NB4 (cell line): ENCODE measurements around the gene GLI3.
A peak's percentile ranks its signal among the peaks of the same experiment; 100 is the strongest.

Experiments
- DNase-seq: peaks from one replicate; pipeline ENCODE4 v3.0.0; 2010; ENCODE audit warnings: low read depth
- H3K4me3 ChIP-seq: one replicate; pipeline ENCODE4 v1.5.1; 2011; ENCODE audit warnings: mild to moderate bottlenecking, low read depth, low read length, moderate library complexity
- CTCF ChIP-seq: IDR thresholded peaks from one replicate; pipeline ENCODE4 v1.5.1; 2012; ENCODE audit warnings: low read depth, low read length
- MAX ChIP-seq: IDR thresholded peaks from 2 replicates; pipeline ENCODE4 v1.6.1; 2011; ENCODE audit warnings: low read depth, low read length
- MYC ChIP-seq: IDR thresholded peaks from 2 replicates; pipeline ENCODE4 v1.6.1; 2011; ENCODE audit warnings: low read depth, low read length
- POLR2A ChIP-seq: IDR thresholded peaks from 2 replicates; pipeline ENCODE4 v1.6.1; 2011; ENCODE audit warnings: mild to moderate bottlenecking; ENCODE audit not compliant: insufficient read length; ENCODE audit errors: extremely low read depth

GLI3 gene

GRCh38 chr7:42025635-42026375 lies 211.2 kb downstream of the GLI3 start:
- H3K4me3 ChIP-seq, result no peak overlapping the region
- peak; percentile 6 for DNase-seq
- TF ChIP-seq MAX, result no peak
- no peak for TF ChIP-seq MYC
- TF ChIP-seq POLR2A, result no peak
- no peak for TF ChIP-seq CTCF

GRCh38 chr7:42024537-42024936 lies 212.5 kb downstream of the GLI3 start:
- TF ChIP-seq POLR2A (no peak), CTCF (no peak), MYC (no peak), MAX (no peak)
- DNase-seq, result no peak
- H3K4me3 ChIP-seq, result no peak overlapping the region

- no peak for DNase-seq
Observed at GRCh38 chr7:42023262-42023661, 213.7 kb downstream of the GLI3 start.

GRCh38 chr7:42022791-42023190 lies 214.2 kb downstream of the GLI3 start:
- TF ChIP-seq MYC (no peak), MAX (no peak), CTCF (no peak), POLR2A (no peak)
- DNase-seq, result no peak
- no peak overlapping the region for H3K4me3 ChIP-seq

More at GRCh38 chr7:42023262-42023661, 213.7 kb downstream of the GLI3 start:
- TF ChIP-seq POLR2A (no peak), MAX (no peak), MYC (no peak), CTCF (no peak)
- H3K4me3 ChIP-seq, result no peak overlapping the region

- no peak overlapping the region for H3K4me3 ChIP-seq
- DNase-seq, result no peak
- TF ChIP-seq MYC (no peak), MAX (no peak), POLR2A (no peak), CTCF (no peak)
Observed at GRCh38 chr7:42022056-42022455, 215.0 kb downstream of the GLI3 start.

- H3K4me3 ChIP-seq, result no peak overlapping the region
- DNase-seq, result no peak
- TF ChIP-seq POLR2A, result no peak
Observed at GRCh38 chr7:42021631-42022030, 215.4 kb downstream of the GLI3 start.
